GM18498 (cell line): Measurements from ENCODE around the gene IRX3.

Source experiments
- ATAC-seq: cut with Tn5 transposase; IDR thresholded peaks from one replicate; pipeline ENCODE4 v1.9.1; 2021; ENCODE audit warnings: mild to moderate bottlenecking, moderate library complexity; ENCODE audit not compliant: unreplicated experiment

IRX3 gene

GRCh38 chr16:54239456-54239855, 47.1 kb downstream of the IRX3 start:
- no peak for ATAC-seq

GRCh38 chr16:54236773-54237172, 49.8 kb downstream of the IRX3 start:
- no peak for ATAC-seq

DNA sequence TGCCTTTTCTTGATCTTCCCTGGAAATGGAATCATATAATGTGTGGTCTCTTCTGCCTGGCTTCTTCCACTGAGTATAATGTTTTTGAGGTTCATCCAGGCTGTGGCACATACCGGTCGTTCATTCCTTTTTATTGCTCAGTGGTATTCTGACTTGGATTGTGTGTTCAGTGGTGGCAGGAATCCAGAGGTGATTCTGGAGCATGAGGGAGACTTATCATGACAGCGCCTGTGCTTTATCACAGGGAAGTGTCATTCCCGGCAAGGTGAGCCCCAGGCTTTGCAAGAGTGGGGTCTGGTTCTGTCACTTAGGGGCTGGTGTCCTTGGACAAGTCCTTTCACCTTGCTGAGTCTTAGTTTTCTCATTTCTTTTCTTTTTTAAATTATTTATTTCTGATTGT, 53.0 kb downstream of the IRX3 start:
- ATAC-seq, result no peak
